SK-N-SH treated with all-trans-retinoic acid at 6 μM for 48 hours (cell line): ENCODE results near the gene FTSJ1.

Source experiments
- CREB5 ChIP-seq: fragments of 250-450 bp; sonication (Bioruptor Pico); IDR thresholded peaks from 2 replicates; pipeline ENCODE4 v1.5.1; 2020; ENCODE audit warnings: low read depth, mild to moderate bottlenecking, moderate library complexity
- PPARA ChIP-seq: fragments of 250-450 bp; sonication (Bioruptor Pico); IDR thresholded peaks from 2 replicates; pipeline ENCODE4 v1.5.0; 2020; ENCODE audit warnings: mild to moderate bottlenecking, borderline replicate concordance
- ZFP30 ChIP-seq: fragments of 450-650 bp; formaldehyde crosslinking; IDR thresholded peaks from 2 replicates; pipeline ENCODE4 v1.5.0; 2022; ENCODE audit warnings: mild to moderate bottlenecking, moderate library complexity
- ZNF565 ChIP-seq: fragments of 450-650 bp; formaldehyde crosslinking; conservative IDR thresholded peaks from 2 replicates; pipeline ENCODE4 v1.5.0; 2020; ENCODE audit warnings: low read depth, mild to moderate bottlenecking, moderate library complexity

GRCh38 chrX:48460031-48460430, 16.0 kb upstream of the FTSJ1 start:
- TF ChIP-seq ZNF565 (no peak), ZFP30 (no peak), CREB5 (CRISPR knock-in tag) (no peak), PPARA (no peak)
